H1 (cell line): Measurements from ENCODE around the gene RIGI. TPM values are rescaled to one million over a fixed set of nuclear protein-coding genes. Genes with fewer than 3 reads are reported as not detected.

Experiments used
- CTCF ChIA-PET: fragments of 300-600 bp; sonication (Branson Sonifier 250); formaldehyde crosslinking; loops from one replicate; lab custom pipeline; 2021; ENCODE audit not compliant: partially characterized antibody; lab: Charles Lee
- POLR2A ChIA-PET: fragments of 300-600 bp; sonication (Branson Sonifier 250); formaldehyde crosslinking; loops from one replicate; lab custom pipeline; 2021; ENCODE audit warnings: inconsistent platforms; ENCODE audit not compliant: partially characterized antibody; lab: Charles Lee
- DNase-seq, 2 experiments: peaks; one replicate each; pipeline versions ENCODE4 v3.0.0 to v3.0.0-alpha.2; 2010 to 2022; ENCODE audit warnings: low spot score in 2 of 2, low read depth in 1 of 2, mixed read lengths in 1 of 2
- FAIRE-seq: peaks from 2 replicates; lab custom pipeline; 2011; peaks lifted over from hg19 to GRCh38; lab: Jason Lieb, UNC
- H2AFZ ChIP-seq: 2 replicates; pipeline ENCODE4 v1.8.1; 2012; ENCODE audit warnings: low read length, inconsistent platforms
- H2AK5ac ChIP-seq: 2 replicates; pipeline ENCODE4 v1.6.1; 2013; ENCODE audit warnings: low read depth, low read length
- H2BK120ac ChIP-seq: replicated peaks from 2 replicates; pipeline ENCODE3; 2013; ENCODE audit warnings: low read depth, low read length, inconsistent platforms
- H2BK12ac ChIP-seq: 2 replicates; pipeline ENCODE4 v1.6.1; 2013; ENCODE audit warnings: low read depth, low read length
- H2BK15ac ChIP-seq: 2 replicates; pipeline ENCODE4 v1.6.1; 2013; ENCODE audit warnings: low read length
- H2BK20ac ChIP-seq: 2 replicates; pipeline ENCODE4 v1.6.1; 2013; ENCODE audit warnings: low read length
- H2BK5ac ChIP-seq: 2 replicates; pipeline ENCODE4 v1.6.1; 2013; ENCODE audit warnings: low read depth, low read length
- H3K14ac ChIP-seq: 2 replicates; pipeline ENCODE4 v1.6.1; 2013; ENCODE audit warnings: inconsistent platforms; ENCODE audit not compliant: insufficient read length
- H3K18ac ChIP-seq: 2 replicates; pipeline ENCODE4 v1.6.1; 2013; ENCODE audit warnings: low read length; ENCODE audit errors: extremely low read depth
- H3K23ac ChIP-seq: 2 replicates; pipeline ENCODE4 v1.6.1; 2013; ENCODE audit warnings: inconsistent platforms; ENCODE audit not compliant: insufficient read length
- H3K23me2 ChIP-seq: 2 replicates; pipeline ENCODE4 v1.6.1; 2013; ENCODE audit warnings: low read depth, low read length
- H3K27ac ChIP-seq: 2 replicates; pipeline ENCODE4 v1.6.1; 2011; ENCODE audit warnings: low read depth, low read length, inconsistent platforms
- H3K27me3 ChIP-seq, 4 experiments: replicated peaks in 1 of 4; 1 replicate in 1 of 4; 2 replicates in 3 of 4; pipeline versions ENCODE4 v1.6.1 to v1.8.1; 2011 to 2013; ENCODE audit warnings: low read length in 3 of 4, mild to moderate bottlenecking in 3 of 4, inconsistent platforms in 2 of 4, mixed read lengths in 2 of 4, moderate library complexity in 1 of 4; ENCODE audit not compliant: control insufficient read depth in 3 of 4, insufficient read depth in 3 of 4; ENCODE audit errors: extremely low read depth in 1 of 4
- H3K36me3 ChIP-seq, 4 experiments: 2 replicates each; pipeline versions ENCODE4 v1.6.1 to v1.8.1; 2011 to 2013; ENCODE audit warnings: mild to moderate bottlenecking in 4 of 4, low read length in 3 of 4, moderate library complexity in 2 of 4, control low read depth in 1 of 4, inconsistent platforms in 1 of 4; ENCODE audit not compliant: insufficient read depth in 4 of 4, control insufficient read depth in 2 of 4
- H3K4ac ChIP-seq: replicated peaks from 2 replicates; pipeline ENCODE3; 2013; ENCODE audit warnings: low read length, low read depth, mixed read lengths, inconsistent platforms; ENCODE audit not compliant: insufficient read length
- H3K4me1 ChIP-seq, 4 experiments: replicated peaks in 1 of 4; 1 replicate in 1 of 4; 2 replicates in 3 of 4; pipeline versions ENCODE4 v1.6.1 to v1.8.1; 2011 to 2013; ENCODE audit warnings: low read length in 3 of 4, inconsistent platforms in 2 of 4, mixed read lengths in 1 of 4; ENCODE audit not compliant: insufficient read depth in 4 of 4, control insufficient read depth in 3 of 4
- H3K4me2 ChIP-seq, 2 experiments: 2 replicates each; pipeline versions ENCODE4 v1.6.1 to v1.8.1; 2011 to 2013; ENCODE audit warnings: low read depth in 2 of 2, low read length in 2 of 2, control low read depth in 1 of 2, inconsistent platforms in 1 of 2, mild to moderate bottlenecking in 1 of 2; ENCODE audit not compliant: insufficient read depth in 1 of 2
- H3K4me3 ChIP-seq, 4 experiments: fragments of 200-600, 300-600 bp in 1 of 4; sonication (generic), shearing (Covaris generic), sonication (Bioruptor Twin) in 1 of 4; 2 replicates each; pipeline versions ENCODE4 v1.5.1 to v1.8.1; 2011 to 2016; ENCODE audit warnings: low read length in 4 of 4, low read depth in 3 of 4, control low read depth in 2 of 4, inconsistent platforms in 2 of 4, mild to moderate bottlenecking in 2 of 4, mixed read lengths in 1 of 4, moderate library complexity in 1 of 4; ENCODE audit not compliant: insufficient read depth in 2 of 4; ENCODE audit errors: extremely low read depth in 1 of 4
- H3K56ac ChIP-seq: replicated peaks from 2 replicates; pipeline ENCODE3; 2013; ENCODE audit warnings: low read depth, mild to moderate bottlenecking, mixed read lengths, low read length, inconsistent platforms; ENCODE audit not compliant: insufficient read length
- H3K79me1 ChIP-seq: 2 replicates; pipeline ENCODE4 v1.6.1; 2013; ENCODE audit warnings: low read depth, low read length, control low read depth
- H3K79me2 ChIP-seq, 2 experiments: 2 replicates each; pipeline versions ENCODE4 v1.6.1 to v1.8.1; 2012 to 2013; ENCODE audit warnings: low read length in 2 of 2, mild to moderate bottlenecking in 2 of 2, inconsistent platforms in 1 of 2; ENCODE audit not compliant: insufficient read depth in 2 of 2, control insufficient read depth in 1 of 2
- H3K9ac ChIP-seq, 4 experiments: replicated peaks in 1 of 4; 1 replicate in 1 of 4; 2 replicates in 3 of 4; pipeline versions ENCODE4 v1.6.1 to v1.8.1; 2011 to 2013; ENCODE audit warnings: low read depth in 3 of 4, low read length in 3 of 4, control low read depth in 2 of 4, mild to moderate bottlenecking in 2 of 4, moderate library complexity in 2 of 4, inconsistent platforms in 1 of 4; ENCODE audit errors: extremely low read depth in 1 of 4
- H3K9me3 ChIP-seq, 2 experiments: 2 replicates each; pipeline versions ENCODE4 v1.6.1 to v1.8.1; 2012 to 2013; ENCODE audit warnings: mild to moderate bottlenecking in 2 of 2, moderate library complexity in 2 of 2, control low read depth in 1 of 2, inconsistent platforms in 1 of 2, low read depth in 1 of 2, low read length in 1 of 2, mixed read lengths in 1 of 2; ENCODE audit not compliant: insufficient read depth in 2 of 2
- H4K20me1 ChIP-seq, 2 experiments: replicated peaks in 1 of 2; 2 replicates each; pipeline versions ENCODE3 to v1.8.1; 2011 to 2013; ENCODE audit warnings: inconsistent platforms in 2 of 2, low read length in 2 of 2, mild to moderate bottlenecking in 1 of 2; ENCODE audit not compliant: insufficient read depth in 2 of 2, control insufficient read depth in 1 of 2
- H4K5ac ChIP-seq: 2 replicates; pipeline ENCODE4 v1.6.1; 2013; ENCODE audit warnings: low read length, low read depth, mixed read lengths, inconsistent platforms; ENCODE audit not compliant: insufficient read length
- H4K8ac ChIP-seq: 2 replicates; pipeline ENCODE4 v1.8.0; 2013; ENCODE audit warnings: mild to moderate bottlenecking, moderate library complexity, low read length, inconsistent platforms; ENCODE audit not compliant: insufficient read depth; ENCODE audit errors: extremely low read depth
- H4K91ac ChIP-seq: replicated peaks from 2 replicates; pipeline ENCODE3; 2013; ENCODE audit warnings: low read length, mixed read lengths, inconsistent platforms; ENCODE audit not compliant: insufficient read length
- CBX5 ChIP-seq: fragments of 300-800, 300-1000 bp; sonication (generic); IDR thresholded peaks from 2 replicates; pipeline ENCODE4 v1.7.1; 2016; ENCODE audit warnings: antibody characterized with exemption, low read length, low read depth
- CTBP2 ChIP-seq: IDR thresholded peaks from 2 replicates; pipeline ENCODE4 v1.7.0; 2011; ENCODE audit warnings: borderline replicate concordance, mild to moderate bottlenecking, moderate library complexity, mixed read lengths, low read length; ENCODE audit not compliant: insufficient read depth, insufficient read length
- JUN ChIP-seq: IDR thresholded peaks from 2 replicates; pipeline ENCODE4 v1.6.1; 2011; ENCODE audit warnings: low read depth, mild to moderate bottlenecking, improper control_type of control experiment, low read length
- KDM4A ChIP-seq: IDR thresholded peaks from one replicate; pipeline ENCODE4 v1.7.1; 2012; ENCODE audit warnings: low read depth, mild to moderate bottlenecking, moderate library complexity, low read length, inconsistent platforms; ENCODE audit not compliant: severe bottlenecking
- NANOG ChIP-seq: IDR thresholded peaks from 2 replicates; pipeline ENCODE4 v1.6.1; 2011; ENCODE audit warnings: low read length, low read depth, mild to moderate bottlenecking, inconsistent platforms; ENCODE audit not compliant: insufficient read depth, poor library complexity, severe bottlenecking
- SIN3A ChIP-seq, 2 experiments: IDR thresholded peaks in 1 of 2; conservative IDR thresholded peaks in 1 of 2; 2 replicates each; pipeline ENCODE4 v1.6.1; 2011 to 2012; ENCODE audit warnings: low read length in 2 of 2, improper control_type of control experiment in 1 of 2, low read depth in 1 of 2, mild to moderate bottlenecking in 1 of 2
- SIRT6 ChIP-seq: IDR thresholded peaks from one replicate; pipeline ENCODE4 v1.7.1; 2012; ENCODE audit warnings: low read length, inconsistent platforms
- SP1 ChIP-seq: IDR thresholded peaks from 2 replicates; pipeline ENCODE4 v1.6.1; 2011; ENCODE audit warnings: low read depth, low read length
- WGBS, 2 experiments: shearing (Covaris generic) in 1 of 2; methylation state at CpG; one replicate each; pipeline versions ENCODE4 v1.1.6 to v1.1.7; 2013 to 2015; ENCODE audit warnings: low lambda C conversion rate in 2 of 2, mixed read lengths in 2 of 2, inconsistent platforms in 1 of 2, low coverage in 1 of 2, missing lambda C conversion rate in 1 of 2; ENCODE audit not compliant: insufficient replicate concordance in 2 of 2, insufficient coverage in 1 of 2, insufficient read length in 1 of 2; ENCODE audit errors: extremely low coverage in 1 of 2, missing lambda C conversion rate in 1 of 2; 5-methylcytosine and 5-hydroxymethylcytosine counted together
- polyA plus RNA-seq, 7 experiments: library from polyadenylated mRNA; depleted of rRNA in 3 of 7; stranded (reverse) in 5 of 7; unstranded in 2 of 7; fragments of >200 nt in 5 of 7; fragments of 200-250 nt in 2 of 7; gene quantifications; 1 replicate in 5 of 7; 2 replicates in 1 of 7; 4 replicates in 1 of 7; pipeline versions ENCODE4 v1.2.1 to v1.2.3, GENCODE V29; 2011 to 2013; ENCODE audit warnings: missing spikeins in 2 of 7, mixed read lengths in 2 of 7
- total RNA-seq: library from RNA; stranded (reverse); fragmentation: NEBNext Ultra II Directional; extraction: Animal tissue kit (Norgen Biotek cat#: 25700); gene quantifications from 2 replicates; pipeline ENCODE4 v1.2.1, GENCODE V29; 2021
- TF ChIP-seq, protein P1 (sequence below): IDR thresholded peaks from 2 replicates; pipeline ENCODE4 v1.6.1; 2012; ENCODE audit warnings: inconsistent platforms
- TF ChIP-seq, protein P2 (sequence below): IDR thresholded peaks from 2 replicates; pipeline ENCODE4 v1.6.1; 2012; ENCODE audit warnings: low read length, inconsistent platforms

Gene RIGI
- total and polyA plus RNA-seq, 2 of the 8 experiments (the other 6 are each of a cell fraction or from before 2014, with no cell fraction given), result 3.1 to 6.7 TPM

GRCh38 chr9:32486839-32487562, 39.0 kb downstream of the RIGI start:
- no peak for DNase-seq
- peaks cover 0 to 2% (median 0%) of the 10 kb centered on the region in 4 experiments; a peak in 3 of 7 replicates for H3K4me1 ChIP-seq
- POLR2A ChIA-PET, result no interaction called here
- H4K20me1 ChIP-seq, result no peaks in the 10 kb centered on the region
- no peak overlapping the region for H3K23ac ChIP-seq
- FAIRE-seq, result no peak
- CTCF ChIA-PET, result interaction anchor here (1.0 to 2.8 kb wide), 3 partner anchors 40 to 108 kb away, joined by 4 to 11 read pairs (median 5); no protein-coding TSS in a partner anchor
- no peak overlapping the region for H2AFZ ChIP-seq
- H3K27ac ChIP-seq, result no peak overlapping the region
- H2AK5ac ChIP-seq, result no peak overlapping the region
- H3K36me3 ChIP-seq, result peaks cover 2 to 20% (median 17%) of the 10 kb centered on the region in 4 experiments; a peak in 6 of 8 replicates
- H2BK15ac ChIP-seq, result no peak overlapping the region
- H3K9ac ChIP-seq, result no peak overlapping the region
- no peak overlapping the region for H2BK120ac ChIP-seq
- no peak overlapping the region for H4K8ac ChIP-seq
- H2BK20ac ChIP-seq, result no peak overlapping the region
- H2BK12ac ChIP-seq, result no peak overlapping the region
- no peaks in the 10 kb centered on the region for H3K23me2 ChIP-seq
- WGBS, 2 experiments, result 88% methylated on average over 2 of the region's 2 CpGs; no CpG with 5 or more reads in 1 of the 2 experiments
- H3K27me3 ChIP-seq, result no peaks in the 10 kb centered on the region
- H3K9me3 ChIP-seq, result no peaks in the 10 kb centered on the region
- H2BK5ac ChIP-seq, result no peak overlapping the region
- no peak overlapping the region for H3K18ac ChIP-seq
- no peak overlapping the region for H3K56ac ChIP-seq
- no peak overlapping the region for H3K14ac ChIP-seq
- H4K5ac ChIP-seq, result no peak overlapping the region
- H3K79me1 ChIP-seq, result no peaks in the 10 kb centered on the region
- H3K4me3 ChIP-seq, result no peak overlapping the region
- H3K4ac ChIP-seq, result no peak overlapping the region
- H3K79me2 ChIP-seq, result no peaks in the 10 kb centered on the region
- H3K4me2 ChIP-seq, result no peak overlapping the region
- no peak overlapping the region for H4K91ac ChIP-seq
- TF ChIP-seq CBX5 (no peak), SIRT6 (no peak), SP1 (no peak), KDM4A (no peak), SIN3A (conservative IDR thresholded peaks at IDR 0.05 in 1 of 2, IDR thresholded peaks at IDR 0.05 in 1 of 2; ENCODE audit: low read depth in 1 of 2, low read length in 2 of 2) (no peak), CTBP2 (no peak), JUN (no peak), NANOG (no peak)
- TF ChIP-seq, protein P1, sequence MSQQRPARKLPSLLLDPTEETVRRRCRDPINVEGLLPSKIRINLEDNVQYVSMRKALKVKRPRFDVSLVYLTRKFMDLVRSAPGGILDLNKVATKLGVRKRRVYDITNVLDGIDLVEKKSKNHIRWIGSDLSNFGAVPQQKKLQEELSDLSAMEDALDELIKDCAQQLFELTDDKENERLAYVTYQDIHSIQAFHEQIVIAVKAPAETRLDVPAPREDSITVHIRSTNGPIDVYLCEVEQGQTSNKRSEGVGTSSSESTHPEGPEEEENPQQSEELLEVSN, result no peak
- TF ChIP-seq, protein P2, sequence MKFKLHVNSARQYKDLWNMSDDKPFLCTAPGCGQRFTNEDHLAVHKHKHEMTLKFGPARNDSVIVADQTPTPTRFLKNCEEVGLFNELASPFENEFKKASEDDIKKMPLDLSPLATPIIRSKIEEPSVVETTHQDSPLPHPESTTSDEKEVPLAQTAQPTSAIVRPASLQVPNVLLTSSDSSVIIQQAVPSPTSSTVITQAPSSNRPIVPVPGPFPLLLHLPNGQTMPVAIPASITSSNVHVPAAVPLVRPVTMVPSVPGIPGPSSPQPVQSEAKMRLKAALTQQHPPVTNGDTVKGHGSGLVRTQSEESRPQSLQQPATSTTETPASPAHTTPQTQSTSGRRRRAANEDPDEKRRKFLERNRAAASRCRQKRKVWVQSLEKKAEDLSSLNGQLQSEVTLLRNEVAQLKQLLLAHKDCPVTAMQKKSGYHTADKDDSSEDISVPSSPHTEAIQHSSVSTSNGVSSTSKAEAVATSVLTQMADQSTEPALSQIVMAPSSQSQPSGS, result no peak
